HG03571 (cell line): ENCODE results near the gene B3GNT3.

Experiments
- ATAC-seq: cut with Tn5 transposase; IDR thresholded peaks from one replicate; pipeline ENCODE4 v1.9.1; 2021; ENCODE audit not compliant: unreplicated experiment

Gene B3GNT3, protein sequence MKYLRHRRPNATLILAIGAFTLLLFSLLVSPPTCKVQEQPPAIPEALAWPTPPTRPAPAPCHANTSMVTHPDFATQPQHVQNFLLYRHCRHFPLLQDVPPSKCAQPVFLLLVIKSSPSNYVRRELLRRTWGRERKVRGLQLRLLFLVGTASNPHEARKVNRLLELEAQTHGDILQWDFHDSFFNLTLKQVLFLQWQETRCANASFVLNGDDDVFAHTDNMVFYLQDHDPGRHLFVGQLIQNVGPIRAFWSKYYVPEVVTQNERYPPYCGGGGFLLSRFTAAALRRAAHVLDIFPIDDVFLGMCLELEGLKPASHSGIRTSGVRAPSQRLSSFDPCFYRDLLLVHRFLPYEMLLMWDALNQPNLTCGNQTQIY

GRCh38 chr19:17794731-17795494 lies at the start of gene B3GNT3:
TSS of gene B3GNT3 (plus strand) at chr19:17795138. CDS start at chr19:17807808, 12,670 bp downstream.
- no peak for ATAC-seq

GRCh38 chr19:17747205-17748098 lies 47.5 kb upstream of the B3GNT3 start:
- peak; percentile 58 for ATAC-seq

DNA sequence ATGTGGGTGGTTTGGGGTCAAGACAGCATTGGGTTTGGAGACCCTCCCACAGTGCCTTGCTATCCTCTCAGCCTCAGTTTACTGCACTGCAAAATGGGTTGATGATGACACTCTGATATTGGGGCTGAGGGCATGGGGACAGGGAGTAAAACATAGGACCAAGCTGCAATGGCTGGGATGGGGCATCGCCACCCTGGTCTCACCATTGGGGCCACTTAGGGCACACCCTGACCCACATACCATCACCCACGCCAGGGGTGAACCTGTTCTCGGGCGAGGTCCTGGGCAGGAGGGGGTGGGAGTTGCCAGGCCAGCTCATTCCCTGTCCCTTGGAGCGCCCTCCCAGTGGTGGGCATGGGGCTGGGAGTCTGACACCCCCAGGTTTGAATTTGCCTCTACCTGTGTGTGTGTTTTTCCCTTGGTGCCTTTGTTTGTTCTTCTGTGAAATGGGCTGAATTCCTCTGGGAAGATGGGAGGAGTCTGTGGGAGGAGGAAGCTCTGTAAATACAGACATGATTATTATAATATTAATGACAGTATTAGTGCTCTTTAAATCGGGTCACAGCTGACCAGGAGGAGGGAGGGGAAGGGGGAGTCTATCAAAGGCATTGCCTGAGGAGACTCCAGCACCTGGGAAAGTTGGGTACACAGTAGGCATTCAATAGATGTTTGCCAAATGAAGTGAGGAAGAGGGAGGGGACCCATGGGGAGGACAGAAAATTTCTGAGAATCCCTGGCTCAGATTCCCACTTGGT lies 45.9 kb upstream of the B3GNT3 start:
- no peak for ATAC-seq

DNA sequence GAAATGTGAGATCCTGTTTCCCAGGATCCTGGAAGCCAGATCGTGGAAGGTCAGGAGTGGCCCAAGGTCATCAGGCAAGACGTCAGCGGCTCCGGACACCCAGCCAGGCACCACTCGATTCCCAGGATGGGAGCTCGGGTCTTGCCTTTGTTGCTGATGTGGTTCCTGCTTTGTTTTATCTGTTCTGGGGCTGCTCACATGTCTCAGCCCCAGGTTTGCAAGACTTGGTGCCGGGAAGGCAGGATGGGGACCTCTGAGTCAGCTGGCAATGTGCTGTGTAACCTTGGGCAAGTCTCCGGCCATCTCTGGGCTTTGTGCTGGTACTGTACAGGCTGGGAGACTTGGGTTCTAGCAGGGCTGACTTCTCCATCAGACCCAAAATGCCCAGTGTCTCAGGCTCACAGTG lies 45.0 kb upstream of the B3GNT3 start:
- ATAC-seq, result no peak

GRCh38 chr19:17751103-17751911 lies 43.6 kb upstream of the B3GNT3 start, which contains the start of gene FCHO1:
TSS of gene FCHO1 (plus strand) at chr19:17751477. CDS start at chr19:17755165, 3,688 bp downstream.
- peak; percentile 37 for ATAC-seq

DNA sequence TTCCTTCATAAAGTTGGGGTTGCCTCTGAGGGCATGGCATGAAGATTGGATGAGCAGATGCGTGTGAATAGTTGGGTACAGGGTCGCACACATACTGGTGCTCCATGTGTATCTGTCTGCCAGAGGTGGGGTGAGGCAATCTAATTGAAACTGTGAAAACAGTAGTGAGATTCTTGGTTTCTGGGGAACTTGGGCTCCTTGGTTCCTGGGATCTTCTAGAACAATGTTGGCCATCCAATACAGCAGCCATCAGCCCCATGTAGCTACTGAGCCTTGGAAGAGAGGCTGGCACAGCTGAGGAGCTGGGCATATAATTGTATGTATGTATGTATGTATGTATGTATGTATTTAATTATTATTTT lies 43.0 kb upstream of the B3GNT3 start:
- no peak for ATAC-seq

- no peak for ATAC-seq
Observed at GRCh38 chr19:17752865-17753639, 41.9 kb upstream of the B3GNT3 start.

GRCh38 chr19:17753976-17754375 lies 41.0 kb upstream of the B3GNT3 start:
- ATAC-seq, result no peak

GRCh38 chr19:17754634-17755442 lies 40.1 kb upstream of the B3GNT3 start:
- peak; percentile 32 for ATAC-seq

DNA sequence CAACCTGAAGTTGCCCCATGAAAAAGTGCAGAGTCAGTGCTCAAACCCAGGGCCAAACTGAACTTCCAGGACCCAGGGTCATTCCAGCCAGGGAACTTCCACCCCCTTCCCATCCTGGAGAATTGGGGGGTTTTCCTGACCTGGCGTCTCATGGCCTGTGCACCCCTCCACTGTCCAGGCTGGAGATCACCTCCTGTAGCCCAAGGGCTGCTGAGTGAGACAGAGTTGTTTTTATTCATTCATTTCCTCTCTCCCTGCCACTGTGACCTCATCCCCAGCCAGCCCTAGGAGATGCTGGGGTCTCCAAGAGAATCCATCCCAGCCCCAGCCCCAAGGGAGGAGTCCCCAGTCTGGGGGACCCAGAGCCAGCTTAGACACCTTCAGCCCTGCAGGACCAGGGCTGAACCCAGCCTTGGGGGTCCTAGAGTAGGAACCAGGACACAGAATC lies 39.5 kb upstream of the B3GNT3 start:
- ATAC-seq, result no peak

GRCh38 chr19:17755977-17756670 lies 38.8 kb upstream of the B3GNT3 start:
- ATAC-seq, result no peak

DNA sequence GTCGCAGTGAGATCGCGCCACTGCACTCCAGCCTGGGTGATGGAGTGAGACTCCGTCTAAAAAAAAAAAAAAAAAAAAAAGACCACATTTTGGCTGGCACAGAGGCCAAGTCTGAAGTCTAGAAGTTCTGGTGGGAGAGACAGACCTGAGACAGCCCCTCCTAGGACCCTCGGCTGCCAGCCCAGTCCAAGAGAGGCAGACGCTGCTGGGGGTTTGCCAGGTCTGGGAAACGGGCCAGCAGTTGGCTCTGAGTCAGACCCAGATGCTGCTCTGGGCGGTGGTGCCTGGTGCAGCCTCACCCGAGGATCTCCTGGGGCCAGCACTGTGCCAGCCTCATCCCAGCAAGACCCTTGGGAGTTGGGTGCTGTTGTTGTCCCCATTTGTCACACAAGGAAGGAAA lies 37.8 kb upstream of the B3GNT3 start:
- no peak for ATAC-seq

GRCh38 chr19:17758515-17758914 lies 36.4 kb upstream of the B3GNT3 start:
- ATAC-seq, result no peak

DNA sequence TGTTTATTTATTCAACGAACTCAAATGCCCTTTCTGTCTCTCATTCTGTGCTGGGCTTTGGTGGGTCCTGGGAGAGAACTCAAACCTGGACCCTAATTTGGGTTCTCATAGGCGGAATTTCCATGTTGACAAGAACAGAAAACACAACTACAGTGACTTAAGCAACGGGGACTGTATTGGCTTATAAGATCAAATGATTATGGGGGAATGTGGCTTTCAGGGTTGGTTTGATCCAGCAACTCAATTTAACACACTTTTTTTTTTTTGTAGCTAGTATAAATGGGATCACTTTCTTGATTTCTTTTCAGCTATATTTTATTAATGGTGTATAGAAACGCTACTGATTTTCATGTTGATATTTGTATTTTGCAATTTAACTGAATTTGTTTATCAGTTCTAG lies 33.8 kb upstream of the B3GNT3 start:
- ATAC-seq, result no peak

DNA sequence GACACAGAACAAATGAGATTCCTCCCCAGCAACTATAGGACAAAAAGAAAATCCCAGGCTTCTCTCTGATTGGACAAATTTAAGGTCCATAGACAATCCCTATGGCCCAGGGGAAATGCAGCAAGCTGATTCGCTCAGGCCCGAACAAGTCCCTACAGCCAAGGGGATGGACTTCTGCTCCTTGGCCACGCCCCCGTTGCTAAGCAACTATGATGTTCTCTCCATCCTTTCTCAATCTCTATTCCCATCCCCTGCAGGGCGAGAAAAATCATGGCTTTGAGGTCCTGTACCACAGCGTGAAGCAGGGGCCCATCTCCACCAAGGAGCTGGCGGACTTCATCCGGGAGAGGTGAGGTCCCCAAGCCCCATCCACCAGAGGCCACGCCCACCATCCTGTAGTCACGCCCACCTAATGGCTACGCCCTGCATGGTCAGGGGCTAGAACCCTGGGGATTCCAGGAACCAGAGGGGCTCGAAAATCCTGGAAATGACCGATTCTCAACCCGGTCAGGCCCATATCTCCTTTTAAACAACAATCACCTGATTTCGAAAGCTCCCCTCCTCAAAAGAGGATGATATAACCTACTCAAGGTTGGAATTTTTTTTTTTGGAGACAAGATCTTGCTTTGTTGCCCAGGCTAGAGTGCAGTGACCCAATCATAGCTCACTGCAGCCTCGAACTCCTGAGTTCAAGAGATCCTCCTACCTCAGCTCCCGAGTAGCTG lies 32.3 kb upstream of the B3GNT3 start:
- no peak for ATAC-seq

- ATAC-seq, result no peak
Observed at GRCh38 chr19:17764348-17764747, 30.6 kb upstream of the B3GNT3 start.
